Measurements from ENCODE around the gene GRHPR.

GRCh38 chr9:37480759-37481158 is 58.3 kb downstream of the GRHPR start:
- no peak for TF ChIP-seq POLR2A (IDR thresholded peaks at IDR 0.05; ENCODE audit: low read length)
- TF ChIP-seq GATA1 (IDR thresholded peaks at IDR 0.05; ENCODE audit: low read depth, low read length): no peak

All from erythroblast (primary cell).